Keratinocyte (primary cell): ENCODE results near the gene MAPK7. TPM values are rescaled to one million over a fixed set of nuclear protein-coding genes. Genes with fewer than 3 reads are reported as not detected.

Experiments used
- DNase-seq: peaks from one replicate; pipeline ENCODE4 v3.0.0-alpha.2; 2011; ENCODE audit warnings: low read depth, missing footprints, low spot score
- FAIRE-seq: peaks from 2 replicates; lab custom pipeline; 2011; peaks lifted over from hg19 to GRCh38; lab: Jason Lieb, UNC
- H2AFZ ChIP-seq: 2 replicates; pipeline ENCODE4 v1.6.0; 2012; ENCODE audit warnings: low read length, control low read depth, inconsistent platforms; ENCODE audit not compliant: control insufficient read depth
- H3K27ac ChIP-seq: 2 replicates; pipeline ENCODE4 v1.5.1; 2011; ENCODE audit warnings: low read length; ENCODE audit not compliant: control insufficient read depth, insufficient read depth
- H3K27me3 ChIP-seq: 3 replicates; pipeline ENCODE4 v1.6.0; 2011; ENCODE audit warnings: low read length; ENCODE audit not compliant: control insufficient read depth, insufficient read depth; ENCODE audit errors: extremely low read depth
- H3K36me3 ChIP-seq, 2 experiments: 2 replicates in 1 of 2; 3 replicates in 1 of 2; pipeline ENCODE4 v1.5.1; 2011; ENCODE audit warnings: low read length in 2 of 2, mild to moderate bottlenecking in 1 of 2; ENCODE audit not compliant: control insufficient read depth in 2 of 2, insufficient read depth in 2 of 2; ENCODE audit errors: extremely low read depth in 1 of 2
- H3K4me1 ChIP-seq: 3 replicates; pipeline ENCODE4 v1.5.1; 2011; ENCODE audit warnings: low read length; ENCODE audit not compliant: control insufficient read depth, insufficient read depth; ENCODE audit errors: extremely low read depth
- H3K4me2 ChIP-seq: 3 replicates; pipeline ENCODE4 v1.6.0; 2011; ENCODE audit warnings: low read depth, low read length; ENCODE audit not compliant: control insufficient read depth, insufficient read depth; ENCODE audit errors: extremely low read depth
- H3K4me3 ChIP-seq, 3 experiments: fragments of 200-600 bp in 1 of 3; sonication (generic) in 1 of 3; 2 replicates in 2 of 3; 3 replicates in 1 of 3; pipeline ENCODE4 v1.5.1; 2011 to 2016; ENCODE audit warnings: low read length in 3 of 3, mild to moderate bottlenecking in 3 of 3, control low read depth in 2 of 3, inconsistent platforms in 1 of 3, low read depth in 1 of 3, mixed read lengths in 1 of 3, mixed run types in 1 of 3, moderate library complexity in 1 of 3; ENCODE audit not compliant: control insufficient read depth in 2 of 3, insufficient read depth in 2 of 3; ENCODE audit errors: extremely low read depth in 1 of 3
- H3K79me2 ChIP-seq: 2 replicates; pipeline ENCODE4 v1.6.0; 2012; ENCODE audit warnings: low read length; ENCODE audit not compliant: control insufficient read depth, insufficient read depth
- H3K9ac ChIP-seq: 3 replicates; pipeline ENCODE4 v1.6.0; 2011; ENCODE audit warnings: low read length; ENCODE audit not compliant: control insufficient read depth, insufficient read depth; ENCODE audit errors: extremely low read depth
- H3K9me1 ChIP-seq: 3 replicates; pipeline ENCODE4 v1.6.0; 2011; ENCODE audit warnings: low read length; ENCODE audit not compliant: control insufficient read depth, insufficient read depth; ENCODE audit errors: extremely low read depth
- H3K9me3 ChIP-seq: 2 replicates; pipeline ENCODE4 v1.5.1; 2012; ENCODE audit warnings: low read depth, low read length; ENCODE audit not compliant: control insufficient read depth
- H4K20me1 ChIP-seq: 3 replicates; pipeline ENCODE4 v1.6.0; 2011; ENCODE audit warnings: low read length; ENCODE audit not compliant: control insufficient read depth, insufficient read depth; ENCODE audit errors: extremely low read depth
- CTCF ChIP-seq, 3 experiments: IDR thresholded peaks in 1 of 3; conservative IDR thresholded peaks in 1 of 3; optimal IDR thresholded peaks in 1 of 3; 2 replicates in 2 of 3; 3 replicates in 1 of 3; pipeline versions ENCODE3 to v1.5.1; 2011; ENCODE audit warnings: low read length in 3 of 3, mild to moderate bottlenecking in 3 of 3, moderate library complexity in 2 of 3, control low read depth in 1 of 3, inconsistent platforms in 1 of 3; ENCODE audit not compliant: insufficient read depth in 2 of 3; ENCODE audit errors: extremely low read depth in 1 of 3
- EZH2 ChIP-seq: IDR thresholded peaks from one replicate; pipeline ENCODE4 v1.6.1; 2012; ENCODE audit warnings: inconsistent platforms, mild to moderate bottlenecking, low read length, moderate library complexity
- dilution Hi-C: fragments of 300-500 bp; cut with MboI; formaldehyde crosslinking; loops from one replicate; pipeline ENCODE4 v1.7.0; 2020; ENCODE audit warnings: low sequenced_read_pairs; ENCODE audit not compliant: extremely low pct_ligation_motif_present
- polyA plus RNA-seq, 5 experiments: library from polyadenylated mRNA; depleted of rRNA in 3 of 5; stranded (reverse) in 3 of 5; stranded (forward) in 1 of 5; unstranded in 1 of 5; fragments of >200 nt; gene quantifications; 1 replicate in 1 of 5; 2 replicates in 3 of 5; 3 replicates in 1 of 5; pipeline versions ENCODE4 v1.2.1 to v1.2.3, GENCODE V29; 2011 to 2012; ENCODE audit warnings: missing spikeins in 2 of 5, low read depth in 1 of 5, low replicate concordance in 1 of 5

The MAPK7 gene
- polyA plus RNA-seq, 1 donor (not counting 4 experiments of a cell fraction or from before 2014, with no cell fraction given), result 4.3 TPM

- peaks cover 27 to 33% of the 10 kb centered on the region in 2 experiments for H3K36me3 ChIP-seq
- H3K4me3 ChIP-seq, result no peak overlapping the region
- peaks cover 3% of the 10 kb centered on the region for H3K9me1 ChIP-seq
- H2AFZ ChIP-seq, result no peak overlapping the region
- no peak overlapping the region for H3K27ac ChIP-seq
- TF ChIP-seq CTCF (optimal IDR thresholded peaks at IDR 0.05 in 1 of 3, IDR thresholded peaks at IDR 0.05 in 1 of 3, conservative IDR thresholded peaks at IDR 0.05 in 1 of 3; ENCODE audit: extremely low read depth in 1 of 3, insufficient read depth in 2 of 3, low read length in 3 of 3) (no peak), EZH2 (no peak)
- dilution Hi-C loops, result no loop called here
- DNase-seq (no peak), FAIRE-seq (no peak)
- no peaks in the 10 kb centered on the region for H3K27me3 ChIP-seq
- H3K9me3 ChIP-seq, result no peaks in the 10 kb centered on the region
- no peak overlapping the region for H3K9ac ChIP-seq
- no peaks in the 10 kb centered on the region for H4K20me1 ChIP-seq
- no peak overlapping the region for H3K4me2 ChIP-seq
- peaks cover 25% of the 10 kb centered on the region for H3K4me1 ChIP-seq
- H3K79me2 ChIP-seq, result peaks cover 21% of the 10 kb centered on the region
These were observed 3.1 kb downstream of the MAPK7 start for GRCh38 chr17:19381361-19381740.

GRCh38 chr17:19381741-19382444 is 3.6 kb downstream of the MAPK7 start:
- Histone ChIP-seq H4K20me1 (no peaks in the 10 kb centered on the region), H3K4me2 (no peak overlapping the region), H2AFZ (no peak overlapping the region), H3K9me1 (peaks cover 3% of the 10 kb centered on the region), H3K4me1 (peaks cover 27% of the 10 kb centered on the region), H3K27me3 (no peaks in the 10 kb centered on the region), H3K27ac (no peak overlapping the region), H3K9me3 (no peaks in the 10 kb centered on the region), H3K4me3 (no peak overlapping the region), H3K36me3 (peaks cover 27 to 33% of the 10 kb centered on the region in 2 experiments), H3K9ac (no peak overlapping the region), H3K79me2 (peaks cover 21% of the 10 kb centered on the region)
- no peak for FAIRE-seq
- no peak for DNase-seq
- TF ChIP-seq EZH2, result no peak
- TF ChIP-seq CTCF (optimal IDR thresholded peaks at IDR 0.05 in 1 of 3, IDR thresholded peaks at IDR 0.05 in 1 of 3, conservative IDR thresholded peaks at IDR 0.05 in 1 of 3; ENCODE audit: extremely low read depth in 1 of 3, insufficient read depth in 2 of 3, low read length in 3 of 3), result no peak
- dilution Hi-C loops, result no loop called here
